Forelimb muscle (tissue), 1 donor: ENCODE measurements around the gene EGFL7. TPM values are rescaled to one million over a fixed set of nuclear protein-coding genes. Genes with fewer than 3 reads are reported as not detected.

ENCODE experiments used
- DNase-seq: peaks from one replicate; pipeline ENCODE4 v3.0.0-alpha.2; 2013; ENCODE audit warnings: low read depth
- polyA plus RNA-seq: library from polyadenylated mRNA; unstranded; fragments of 120-200 nt; gene quantifications from one replicate; pipeline ENCODE4 v1.2.1, GENCODE V29; 2013; ENCODE audit not compliant: insufficient read length

The EGFL7 gene
- polyA plus RNA-seq, 1 donor: 59.9 TPM

DNA sequence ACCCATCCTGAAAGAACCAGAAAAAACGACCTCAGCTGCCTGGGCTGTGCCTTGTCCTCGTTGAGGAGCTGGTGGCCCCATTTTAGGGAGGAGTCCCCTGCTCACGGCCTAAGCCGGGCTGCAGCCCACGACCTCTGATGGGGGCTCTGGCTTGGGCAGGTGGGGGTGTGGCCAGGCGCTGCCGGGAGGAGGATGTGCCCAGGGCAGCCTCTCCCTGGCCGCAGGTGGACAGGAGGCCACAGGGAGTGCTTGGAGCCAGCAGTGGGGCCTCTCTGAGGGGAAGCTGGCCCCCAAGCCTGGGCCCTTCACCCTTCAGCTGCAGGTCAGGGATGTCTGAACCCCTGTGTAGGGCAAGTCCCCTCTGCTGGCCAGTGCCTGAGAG is 52.2 kb downstream of the EGFL7 start:
- no peak for DNase-seq

DNA sequence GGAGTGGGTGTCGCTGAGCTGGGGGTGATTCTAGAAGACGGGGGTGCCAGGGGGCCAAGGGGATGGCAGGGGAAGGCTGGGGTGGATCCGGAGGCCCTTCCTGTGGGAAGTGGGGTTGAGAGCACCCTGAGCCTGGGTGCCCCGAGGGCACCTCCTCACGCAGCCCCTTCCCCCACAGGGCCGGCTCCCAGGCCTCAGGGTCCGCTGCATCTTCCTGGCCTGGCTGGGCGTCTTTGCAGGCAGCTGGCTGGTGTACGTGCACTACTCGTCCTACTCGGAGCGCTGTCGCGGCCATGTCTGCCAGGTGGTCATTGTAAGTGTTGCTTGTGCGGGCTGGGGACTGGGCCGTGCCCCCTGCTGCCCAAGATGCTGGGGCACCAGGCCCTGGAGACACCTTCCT is 54.7 kb downstream of the EGFL7 start:
- no peak for DNase-seq

DNA sequence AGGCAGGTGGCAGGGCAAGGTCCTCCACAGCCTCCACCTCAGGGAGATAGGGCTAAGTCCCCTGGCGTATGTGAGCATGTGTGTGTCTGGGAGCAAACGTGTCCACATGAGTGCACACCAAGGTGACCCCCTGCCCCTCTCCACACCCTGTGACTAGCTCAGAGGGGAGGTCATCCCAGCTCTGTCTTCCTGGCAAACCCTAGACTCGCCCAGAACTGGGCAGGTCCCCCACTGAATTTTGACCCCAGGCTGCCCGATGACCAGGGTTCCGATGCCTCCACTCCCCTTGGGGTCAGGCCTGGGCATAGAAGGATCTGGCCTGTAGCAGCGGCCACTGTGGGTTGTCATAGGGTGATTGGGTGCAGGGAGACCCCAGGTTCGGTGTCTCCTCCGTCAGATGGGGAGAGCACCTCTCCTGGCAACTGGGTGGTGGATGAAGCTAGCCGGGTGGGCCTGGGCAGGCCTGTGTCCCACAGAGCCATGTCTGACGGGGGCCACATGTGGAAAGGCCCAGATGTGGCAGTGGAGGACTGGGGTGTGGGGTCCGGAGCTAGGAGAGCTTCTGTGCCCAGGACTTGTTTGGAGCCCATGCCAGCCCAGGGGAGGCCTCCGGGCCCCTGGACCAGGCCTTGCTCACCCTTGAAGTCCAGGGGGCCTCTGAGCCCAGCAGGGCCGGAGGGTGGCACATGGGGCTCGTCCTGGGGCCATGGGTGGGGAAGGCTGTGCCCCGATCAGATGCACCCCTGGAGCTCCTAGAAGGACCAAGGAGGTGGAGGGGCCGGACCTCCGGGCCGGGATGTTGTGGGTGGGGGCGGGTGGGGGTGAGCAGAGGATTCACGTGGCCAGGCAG is 55.9 kb downstream of the EGFL7 start:
- DNase-seq: no peak

DNA sequence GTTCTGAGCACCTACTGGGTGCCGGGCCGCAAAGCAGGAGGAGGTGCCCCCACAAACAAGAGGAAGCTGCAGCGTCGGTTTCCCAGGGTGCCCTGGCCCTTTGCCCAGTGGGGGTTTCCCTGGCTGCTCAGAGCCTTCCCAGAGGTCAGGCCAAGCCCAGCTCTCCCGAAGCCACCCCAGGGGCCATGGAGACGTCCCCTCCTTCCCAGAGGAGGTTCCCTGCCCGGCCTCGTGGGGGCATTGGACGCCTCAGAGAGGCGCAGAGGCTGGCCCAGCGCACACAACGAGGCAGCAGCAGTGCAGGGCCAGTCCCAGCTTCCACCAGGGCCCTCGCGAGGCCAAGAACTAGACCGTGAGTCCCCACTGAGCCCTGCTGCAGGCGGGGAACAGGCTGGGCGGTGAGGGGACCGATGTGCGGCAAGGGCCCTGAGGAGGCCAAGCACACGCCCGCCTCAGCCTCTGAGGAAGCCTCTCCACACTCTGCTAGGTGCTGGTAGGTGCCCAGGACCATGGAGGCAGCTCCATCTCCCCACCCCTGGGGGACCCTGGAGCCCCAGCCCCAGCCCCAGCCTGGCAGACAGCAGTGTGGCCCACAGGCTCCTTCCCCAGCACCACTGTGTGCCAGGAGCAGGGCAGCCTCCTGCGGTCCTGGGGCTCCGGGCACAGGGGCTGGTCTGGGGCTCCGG is 56.6 kb downstream of the EGFL7 start:
- no peak for DNase-seq

DNA sequence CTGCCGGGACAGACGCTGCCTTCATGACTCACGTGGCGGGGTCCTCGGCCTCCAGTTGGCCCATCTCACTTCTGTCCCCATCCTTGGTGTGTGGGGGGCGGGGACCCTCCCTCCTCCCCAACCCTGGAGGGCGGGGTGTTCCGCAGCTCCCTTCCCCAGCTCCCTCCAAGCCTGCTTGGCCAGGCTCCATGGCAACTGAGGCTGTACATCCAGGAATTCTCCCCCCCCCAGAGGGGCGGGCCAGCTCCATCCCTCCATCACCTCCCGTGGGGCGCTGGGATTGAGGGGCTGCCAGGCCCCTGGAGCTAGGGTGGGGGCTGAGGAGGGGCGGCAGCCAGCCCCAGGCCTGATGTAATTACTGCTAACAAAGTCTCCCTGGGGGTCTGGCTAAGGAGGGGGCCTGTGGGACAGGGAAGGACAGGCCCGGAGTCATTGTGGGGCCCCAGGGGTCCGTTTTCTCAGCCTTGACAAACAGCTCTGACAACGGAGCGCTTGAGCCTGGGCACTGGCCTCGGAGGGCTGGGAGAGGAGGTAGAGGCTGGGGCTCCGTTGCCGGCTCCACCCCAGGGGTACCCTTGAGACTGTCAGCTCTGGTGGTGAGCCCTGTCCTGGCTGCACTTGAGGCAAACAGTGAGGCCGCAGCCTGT is 57.7 kb downstream of the EGFL7 start:
- peak; percentile 56 for DNase-seq

DNA sequence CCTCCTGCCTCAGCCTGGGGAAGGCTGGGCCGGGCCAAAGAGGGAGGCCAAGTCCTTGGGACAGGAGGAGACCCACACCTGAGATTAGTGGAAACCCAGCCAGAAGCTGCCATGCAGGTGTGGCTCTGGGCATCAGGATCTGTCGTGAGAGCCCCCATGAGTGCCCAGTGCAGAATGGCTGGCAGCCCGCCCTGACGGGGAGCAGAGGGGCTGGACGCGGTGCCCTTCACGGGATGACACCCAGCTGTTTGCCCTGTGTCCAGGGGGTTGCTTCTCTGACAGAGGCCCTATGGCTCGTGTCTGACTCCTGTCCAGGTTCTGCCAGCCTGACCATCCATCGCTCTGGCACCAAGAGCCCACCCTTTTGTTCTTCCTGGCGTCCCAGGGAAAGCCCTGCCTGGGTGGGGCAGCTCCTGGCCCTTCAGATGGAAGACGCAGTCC is 58.2 kb downstream of the EGFL7 start:
- DNase-seq: no peak

DNA sequence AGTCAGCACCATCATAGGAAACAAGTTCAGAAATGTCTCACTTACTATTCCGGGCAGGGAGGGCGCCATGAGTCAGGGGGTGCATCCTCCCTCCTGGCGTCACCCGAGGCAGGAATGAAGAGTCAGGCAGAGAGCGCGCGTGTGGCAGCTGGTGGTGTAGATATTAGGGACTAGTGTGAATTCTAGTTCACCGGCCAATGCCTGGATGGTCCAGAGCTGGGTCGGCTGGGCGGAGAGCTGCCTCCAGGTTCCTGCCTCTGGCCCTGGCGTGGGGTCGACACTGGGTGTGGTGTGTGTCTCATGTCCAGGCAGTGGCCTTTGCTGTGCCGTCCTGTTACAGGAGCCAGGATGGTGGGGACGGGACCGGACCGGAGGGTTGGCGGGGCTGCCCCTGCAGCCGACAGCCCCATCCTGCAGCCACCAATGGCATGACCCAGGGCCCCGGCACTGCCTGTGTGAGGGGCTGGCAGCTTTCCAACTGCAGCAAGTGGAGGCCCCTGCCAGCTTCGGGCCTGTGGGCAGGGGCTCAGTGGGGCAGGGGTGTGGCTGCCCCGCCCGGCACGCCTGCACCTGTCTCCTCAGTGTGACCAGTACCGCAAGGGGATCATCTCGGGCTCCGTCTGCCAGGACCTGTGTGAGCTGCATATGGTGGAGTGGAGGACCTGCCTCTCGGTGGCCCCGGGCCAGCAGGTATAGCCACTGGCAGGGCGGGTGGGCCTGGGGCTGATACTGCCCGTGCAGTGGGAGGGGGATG is 58.8 kb downstream of the EGFL7 start:
- DNase-seq: no peak

Other genes with a start within 250 kb of the EGFL7 start
- gene INPP5E, start 223.1 kb upstream of the EGFL7 start, polyA plus RNA-seq: 10.9 TPM
- gene SEC16A, start 179.9 kb upstream of the EGFL7 start, polyA plus RNA-seq: 30.9 TPM
- 24.8 TPM for gene NOTCH1, start 116.9 kb upstream of the EGFL7 start, polyA plus RNA-seq
- gene AGPAT2, start 24.5 kb downstream of the EGFL7 start, polyA plus RNA-seq: 11.6 TPM
- 18.2 TPM for gene DIPK1B, start 49.7 kb downstream of the EGFL7 start, polyA plus RNA-seq
- gene LCN10, start 80.0 kb downstream of the EGFL7 start, polyA plus RNA-seq: 20.2 TPM
- 0.18 TPM for gene LCN6, start 85.6 kb downstream of the EGFL7 start, polyA plus RNA-seq
- 3.9 TPM for gene LCN8, start 95.3 kb downstream of the EGFL7 start, polyA plus RNA-seq
- gene LCN15, start 101.6 kb downstream of the EGFL7 start, polyA plus RNA-seq: 0.49 TPM
- gene TMEM141, start 128.4 kb downstream of the EGFL7 start, polyA plus RNA-seq: 34.8 TPM
- 1.9 TPM for gene CCDC183, start 133.4 kb downstream of the EGFL7 start, polyA plus RNA-seq
- gene RABL6, start 145.0 kb downstream of the EGFL7 start, polyA plus RNA-seq: 59.8 TPM
- gene AJM1, start 179.6 kb downstream of the EGFL7 start, polyA plus RNA-seq: 2.4 TPM
- 99.6 TPM for gene PHPT1, start 186.5 kb downstream of the EGFL7 start, polyA plus RNA-seq
- gene MAMDC4, start 189.4 kb downstream of the EGFL7 start, polyA plus RNA-seq: 4.8 TPM
- 312 TPM for gene EDF1, start 203.4 kb downstream of the EGFL7 start, polyA plus RNA-seq
- gene TRAF2, start 223.6 kb downstream of the EGFL7 start, polyA plus RNA-seq: 11.0 TPM